Measurements from ENCODE around the gene TIMP4. TPM values are rescaled to one million over a fixed set of nuclear protein-coding genes. Genes with fewer than 3 reads are reported as not detected.

The TIMP4 gene
- total and polyA plus RNA-seq, 8 donors: 2.6 to 13.4 (median 7.3) TPM

DNA sequence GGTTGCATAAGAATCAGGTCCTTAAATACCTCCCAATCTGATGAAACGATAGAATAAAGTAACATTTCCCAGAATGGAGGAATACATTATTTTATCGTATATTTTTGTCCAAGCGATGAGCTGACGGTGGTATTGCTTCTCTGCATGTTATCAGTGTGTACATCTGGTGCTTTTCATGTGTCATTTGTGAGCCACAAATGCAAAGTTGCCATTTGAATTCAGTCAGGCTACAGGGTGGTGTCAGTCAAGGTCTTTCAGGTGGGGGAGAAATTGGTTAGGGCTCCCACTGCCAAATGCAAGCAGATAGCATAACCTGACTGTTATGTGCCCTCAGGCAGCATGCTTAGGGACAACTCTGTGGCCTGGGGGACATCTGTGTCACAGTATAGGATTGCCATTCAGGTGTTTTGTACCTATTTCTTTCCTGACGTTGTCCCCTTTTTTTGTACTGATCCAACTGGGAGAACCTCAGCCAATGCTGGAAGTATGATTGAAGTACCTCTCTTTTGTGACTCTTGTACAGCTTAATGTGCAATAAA, 26.5 kb upstream of the TIMP4 start:
- Histone ChIP-seq H3K9me3 (no peaks in the 10 kb centered on the region), H3K4me3 (no peak overlapping the region), H3K27ac (no peak overlapping the region), H3K36me3 (no peaks in the 10 kb centered on the region), H3K27me3 (no peaks in the 10 kb centered on the region), H3K4me1 (peaks cover 8 to 27% (median 17%) of the 10 kb centered on the region in 4 donors)
- TF ChIP-seq POLR2A (IDR thresholded peaks at IDR 0.05): no peak
- no peak for TF ChIP-seq POLR2AphosphoS5 (IDR thresholded peaks at IDR 0.05)
- no peak for TF ChIP-seq EP300 (IDR thresholded peaks at IDR 0.05)
- TF ChIP-seq, protein P1, sequence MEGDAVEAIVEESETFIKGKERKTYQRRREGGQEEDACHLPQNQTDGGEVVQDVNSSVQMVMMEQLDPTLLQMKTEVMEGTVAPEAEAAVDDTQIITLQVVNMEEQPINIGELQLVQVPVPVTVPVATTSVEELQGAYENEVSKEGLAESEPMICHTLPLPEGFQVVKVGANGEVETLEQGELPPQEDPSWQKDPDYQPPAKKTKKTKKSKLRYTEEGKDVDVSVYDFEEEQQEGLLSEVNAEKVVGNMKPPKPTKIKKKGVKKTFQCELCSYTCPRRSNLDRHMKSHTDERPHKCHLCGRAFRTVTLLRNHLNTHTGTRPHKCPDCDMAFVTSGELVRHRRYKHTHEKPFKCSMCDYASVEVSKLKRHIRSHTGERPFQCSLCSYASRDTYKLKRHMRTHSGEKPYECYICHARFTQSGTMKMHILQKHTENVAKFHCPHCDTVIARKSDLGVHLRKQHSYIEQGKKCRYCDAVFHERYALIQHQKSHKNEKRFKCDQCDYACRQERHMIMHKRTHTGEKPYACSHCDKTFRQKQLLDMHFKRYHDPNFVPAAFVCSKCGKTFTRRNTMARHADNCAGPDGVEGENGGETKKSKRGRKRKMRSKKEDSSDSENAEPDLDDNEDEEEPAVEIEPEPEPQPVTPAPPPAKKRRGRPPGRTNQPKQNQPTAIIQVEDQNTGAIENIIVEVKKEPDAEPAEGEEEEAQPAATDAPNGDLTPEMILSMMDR (IDR thresholded peaks at IDR 0.05): no peak
- 87 to 93% (median 90%) methylated on average over 5 of the region's 5 CpGs for WGBS, 5 donors
- intact Hi-C loops (cut with DNase I; ENCODE audit: low total_unique reads): no loop called here
- DNase-seq: no peak

DNA sequence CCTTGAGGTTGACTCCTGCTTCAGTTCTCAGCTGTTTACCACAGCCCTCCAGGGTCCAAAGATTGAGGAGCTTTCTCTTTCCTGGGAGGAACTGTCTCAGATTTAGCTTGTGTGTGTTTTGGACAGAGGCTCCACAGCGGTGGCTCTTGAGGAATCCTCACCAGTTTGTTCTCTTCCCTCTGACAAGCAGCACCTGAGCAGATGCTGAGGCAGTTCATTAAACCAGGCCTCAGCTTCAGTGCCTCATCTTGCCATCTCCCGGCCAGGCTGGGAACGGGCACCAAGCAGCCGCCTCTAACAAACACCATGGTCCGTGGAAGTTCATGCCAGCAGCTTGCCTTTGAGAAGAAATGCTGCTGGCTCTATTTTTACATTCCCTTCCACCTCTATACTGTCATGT, 25.8 kb upstream of the TIMP4 start:
- intact Hi-C loops (cut with DNase I; ENCODE audit: low total_unique reads): no loop called here
- 92 to 97% (median 93%) methylated on average over 5 of the region's 5 CpGs for WGBS, 5 donors
- Histone ChIP-seq H3K36me3 (no peaks in the 10 kb centered on the region), H3K4me1 (peaks cover 8 to 34% (median 23%) of the 10 kb centered on the region in 4 donors), H3K4me3 (no peak overlapping the region), H3K27me3 (no peaks in the 10 kb centered on the region), H3K9me3 (no peaks in the 10 kb centered on the region), H3K27ac (no peak overlapping the region)
- no peak for DNase-seq
- TF ChIP-seq EP300 (IDR thresholded peaks at IDR 0.05) (no peak), POLR2A (IDR thresholded peaks at IDR 0.05) (no peak), POLR2AphosphoS5 (IDR thresholded peaks at IDR 0.05) (no peak)
- TF ChIP-seq, protein P1 (IDR thresholded peaks at IDR 0.05): no peak

DNA sequence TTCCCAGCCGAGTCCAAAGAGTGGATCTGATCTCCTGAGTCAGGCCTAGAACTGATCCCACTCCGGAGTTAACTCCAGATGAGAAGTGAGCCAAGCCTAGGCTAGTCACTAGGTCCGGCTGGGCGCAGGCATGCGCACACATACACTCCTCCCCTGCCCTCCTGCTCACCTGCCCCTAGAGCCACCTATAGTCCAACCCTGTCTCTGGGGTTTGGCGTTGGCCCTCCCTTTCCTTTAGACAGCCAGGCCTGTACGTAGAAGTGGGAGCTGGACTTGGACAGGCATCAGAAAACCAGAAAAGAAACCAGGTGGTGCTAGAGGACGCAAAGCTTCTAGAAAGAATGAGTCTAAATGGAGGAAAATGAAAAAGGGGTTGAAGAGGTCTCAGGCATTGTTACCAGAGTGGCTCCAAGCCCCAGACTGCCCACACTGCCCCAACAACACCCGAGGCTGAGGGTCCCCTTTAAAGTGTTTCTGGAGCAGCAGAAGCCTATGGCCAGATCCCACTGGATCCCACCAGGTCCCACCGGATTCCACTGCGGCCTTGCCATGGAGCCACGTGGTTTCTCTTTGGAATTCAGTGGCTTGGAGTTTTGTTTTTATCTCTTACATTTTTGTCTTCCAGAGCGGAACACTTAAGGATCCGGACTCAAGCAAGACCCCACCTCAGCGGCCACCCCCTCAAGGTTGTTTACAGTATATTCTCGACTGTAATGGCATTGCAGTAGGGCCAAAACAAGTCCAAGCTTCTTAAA, 24.2 kb upstream of the TIMP4 start:
- Histone ChIP-seq H3K27me3 (no peaks in the 10 kb centered on the region), H3K36me3 (no peaks in the 10 kb centered on the region), H3K4me3 (no peak overlapping the region), H3K9me3 (no peaks in the 10 kb centered on the region), H3K27ac (no peak overlapping the region), H3K4me1 (peaks cover 12 to 34% (median 25%) of the 10 kb centered on the region in 4 donors)
- 82 to 85% (median 83%) methylated on average over 16 of the region's 16 CpGs for WGBS, 5 donors
- TF ChIP-seq POLR2AphosphoS5 (IDR thresholded peaks at IDR 0.05) (no peak), EP300 (IDR thresholded peaks at IDR 0.05) (no peak), POLR2A (IDR thresholded peaks at IDR 0.05) (no peak)
- TF ChIP-seq, protein P1 (IDR thresholded peaks at IDR 0.05): no peak
- intact Hi-C loops (cut with DNase I; ENCODE audit: low total_unique reads): no loop called here
- no peak for DNase-seq

DNA sequence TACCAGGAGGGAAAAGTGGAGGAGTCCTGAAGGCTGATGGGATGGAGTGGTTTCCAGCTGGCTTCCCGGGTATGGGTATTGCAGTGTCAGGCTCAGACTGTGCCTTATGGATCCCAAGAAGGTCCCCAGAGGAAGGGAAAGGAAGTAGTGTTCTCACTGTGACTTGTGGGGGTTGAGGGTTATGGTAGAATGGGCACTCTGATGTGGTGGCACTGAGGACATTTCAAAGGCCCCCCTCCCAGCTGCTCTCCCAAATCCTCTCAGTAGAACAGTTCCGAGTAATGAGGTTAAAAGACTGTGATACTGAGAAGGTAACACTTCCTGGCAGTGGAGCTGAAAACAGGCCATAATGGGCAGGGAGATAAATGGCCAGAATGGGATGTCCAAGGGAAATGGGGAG, 23.1 kb upstream of the TIMP4 start:
- 81 to 100% (median 97%) methylated on average over 2 of the region's 2 CpGs for WGBS, 5 donors
- Histone ChIP-seq H3K4me3 (no peak overlapping the region), H3K27me3 (no peaks in the 10 kb centered on the region), H3K36me3 (no peaks in the 10 kb centered on the region), H3K4me1 (peaks cover 9 to 27% (median 23%) of the 10 kb centered on the region in 4 donors), H3K9me3 (no peaks in the 10 kb centered on the region), H3K27ac (no peak overlapping the region)
- intact Hi-C loops (cut with DNase I; ENCODE audit: low total_unique reads): no loop called here
- no peak for TF ChIP-seq POLR2AphosphoS5 (IDR thresholded peaks at IDR 0.05)
- TF ChIP-seq POLR2A (IDR thresholded peaks at IDR 0.05): no peak
- no peak for TF ChIP-seq EP300 (IDR thresholded peaks at IDR 0.05)
- TF ChIP-seq, protein P1 (IDR thresholded peaks at IDR 0.05): no peak
- no peak for DNase-seq

Measured in stomach (tissue), 9 donors.